HG03460 (cell line): ENCODE results near the gene SH3BP4.

ENCODE experiments used
- ATAC-seq: cut with Tn5 transposase; IDR thresholded peaks from one replicate; pipeline ENCODE4 v1.9.1; 2021; ENCODE audit not compliant: unreplicated experiment

SH3BP4 gene

GRCh38 chr2:234981197-234982095 lies 29.6 kb downstream of the SH3BP4 start:
- no peak for ATAC-seq

GRCh38 chr2:234982096-234982834 lies 30.4 kb downstream of the SH3BP4 start:
- no peak for ATAC-seq

- ATAC-seq = no peak
Measured at GRCh38 chr2:234983011-234983726, 31.4 kb downstream of the SH3BP4 start.

- ATAC-seq = no peak
Measured at GRCh38 chr2:234985608-234986245, 33.9 kb downstream of the SH3BP4 start.

- no peak for ATAC-seq
Measured at GRCh38 chr2:234986390-234986789, 34.6 kb downstream of the SH3BP4 start.

- no peak for ATAC-seq
Measured at GRCh38 chr2:234986876-234987720, 35.3 kb downstream of the SH3BP4 start.

GRCh38 chr2:234987754-234988153 lies 35.9 kb downstream of the SH3BP4 start:
- no peak for ATAC-seq

- no peak for ATAC-seq
Measured at GRCh38 chr2:234988491-234988890, 36.7 kb downstream of the SH3BP4 start.

- ATAC-seq = no peak
Measured at GRCh38 chr2:234989183-234989701, 37.4 kb downstream of the SH3BP4 start.

GRCh38 chr2:234990300-234990699 lies 38.5 kb downstream of the SH3BP4 start:
- no peak for ATAC-seq

- ATAC-seq = no peak
Measured at GRCh38 chr2:234991290-234991689, 39.5 kb downstream of the SH3BP4 start.

- no peak for ATAC-seq
Measured at GRCh38 chr2:234991793-234992192, 40.0 kb downstream of the SH3BP4 start.

GRCh38 chr2:234992196-234992595 lies 40.4 kb downstream of the SH3BP4 start:
- ATAC-seq = no peak

- ATAC-seq = no peak
Measured at GRCh38 chr2:234992624-234993349, 41.0 kb downstream of the SH3BP4 start.

- no peak for ATAC-seq
Measured at GRCh38 chr2:234993541-234993981, 41.7 kb downstream of the SH3BP4 start.

GRCh38 chr2:234994438-234995321 lies 42.9 kb downstream of the SH3BP4 start:
- no peak for ATAC-seq

GRCh38 chr2:234995332-234996068 lies 43.7 kb downstream of the SH3BP4 start:
- no peak for ATAC-seq
